Raji (cell line): Measurements from ENCODE around the gene MOG.

Experiments used
- POLR2A ChIP-seq: IDR thresholded peaks from 2 replicates; pipeline ENCODE4 v1.6.1; 2011; ENCODE audit warnings: low read depth, low read length, control low read depth; ENCODE audit not compliant: insufficient read depth

MOG gene

GRCh38 chr6:29656157-29656556 lies 735 bp upstream of the MOG start:
- no peak for TF ChIP-seq POLR2A

GRCh38 chr6:29661071-29661470 lies 4.2 kb downstream of the MOG start:
- TF ChIP-seq POLR2A: no peak

- no peak for TF ChIP-seq POLR2A
These were observed 6.6 kb downstream of the MOG start for GRCh38 chr6:29663300-29664042.

GRCh38 chr6:29665942-29666825 lies 9.3 kb downstream of the MOG start:
- TF ChIP-seq POLR2A: no peak

GRCh38 chr6:29666826-29667130 lies 9.9 kb downstream of the MOG start:
- no peak for TF ChIP-seq POLR2A

GRCh38 chr6:29667158-29667557 lies 10.3 kb downstream of the MOG start:
- no peak for TF ChIP-seq POLR2A

GRCh38 chr6:29671026-29671425 lies 14.1 kb downstream of the MOG start:
- TF ChIP-seq POLR2A: no peak

GRCh38 chr6:29673161-29673560 lies 16.3 kb downstream of the MOG start:
- TF ChIP-seq POLR2A: no peak

- no peak for TF ChIP-seq POLR2A
These were observed 17.1 kb downstream of the MOG start for GRCh38 chr6:29674008-29674407.

GRCh38 chr6:29675561-29675960 lies 18.7 kb downstream of the MOG start:
- no peak for TF ChIP-seq POLR2A

GRCh38 chr6:29676981-29677601 lies 20.2 kb downstream of the MOG start:
- TF ChIP-seq POLR2A: no peak

GRCh38 chr6:29678114-29678513 lies 21.2 kb downstream of the MOG start:
- no peak for TF ChIP-seq POLR2A

GRCh38 chr6:29679962-29680361 lies 23.1 kb downstream of the MOG start:
- TF ChIP-seq POLR2A: no peak

GRCh38 chr6:29680416-29680815 lies 23.5 kb downstream of the MOG start:
- no peak for TF ChIP-seq POLR2A

GRCh38 chr6:29680904-29681303 lies 24.0 kb downstream of the MOG start, which contains the start of gene ZFP57:
Gene ZFP57, minus strand, starts transcription at chr6:29681152. Its CDS starts 4,149 bp downstream, at chr6:29677003.
- TF ChIP-seq POLR2A: no peak

GRCh38 chr6:29681811-29682210 lies 24.9 kb downstream of the MOG start:
- no peak for TF ChIP-seq POLR2A

- no peak for TF ChIP-seq POLR2A
These were observed 28.9 kb downstream of the MOG start for GRCh38 chr6:29685718-29686326.
